NCI-H2107 treated with DMSO at 0.1 percent for 48 hours (cell line): Measurements from ENCODE around the gene ZNF678.
"Not testable (repeated sequence)": the region's sequence is repeated elsewhere in the genome, so short reads cannot be mapped to it uniquely, and the experiment has no call there.

ENCODE experiments used
- DNase-seq: peaks from one replicate; lab custom pipeline; 2025; ENCODE audit not compliant: unreplicated experiment; lab: John Stamatoyannopoulos, UW

The ZNF678 gene

DNA sequence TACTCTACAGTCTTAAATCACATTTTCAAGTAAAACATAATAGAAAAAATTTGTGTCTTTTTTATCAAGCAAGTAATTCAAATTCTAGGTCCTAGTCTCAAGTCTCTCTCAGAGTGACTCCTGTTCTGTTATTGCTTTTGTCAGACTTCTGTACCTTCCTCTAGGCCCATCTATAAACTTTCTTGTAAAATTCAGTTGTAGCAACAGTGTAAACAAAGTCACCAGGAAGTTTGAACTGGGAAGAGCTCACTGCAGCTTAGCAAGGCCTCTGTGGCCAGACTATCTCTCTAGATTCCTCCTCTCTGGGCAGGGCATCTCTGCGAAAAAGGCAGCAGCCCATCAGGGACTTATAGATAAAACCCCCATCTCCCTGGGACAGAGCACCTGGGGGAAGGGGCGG lies 13.5 kb upstream of the ZNF678 start:
- DNase-seq = no peak

GRCh38 chr1:227551881-227552280 lies 11.5 kb upstream of the ZNF678 start:
- DNase-seq = not testable (repeated sequence)

- DNase-seq = no peak
These were observed 7.1 kb upstream of the ZNF678 start for GRCh38 chr1:227556288-227556687.

- no peak for DNase-seq
These were observed 5.2 kb upstream of the ZNF678 start for GRCh38 chr1:227557962-227558725.

DNA sequence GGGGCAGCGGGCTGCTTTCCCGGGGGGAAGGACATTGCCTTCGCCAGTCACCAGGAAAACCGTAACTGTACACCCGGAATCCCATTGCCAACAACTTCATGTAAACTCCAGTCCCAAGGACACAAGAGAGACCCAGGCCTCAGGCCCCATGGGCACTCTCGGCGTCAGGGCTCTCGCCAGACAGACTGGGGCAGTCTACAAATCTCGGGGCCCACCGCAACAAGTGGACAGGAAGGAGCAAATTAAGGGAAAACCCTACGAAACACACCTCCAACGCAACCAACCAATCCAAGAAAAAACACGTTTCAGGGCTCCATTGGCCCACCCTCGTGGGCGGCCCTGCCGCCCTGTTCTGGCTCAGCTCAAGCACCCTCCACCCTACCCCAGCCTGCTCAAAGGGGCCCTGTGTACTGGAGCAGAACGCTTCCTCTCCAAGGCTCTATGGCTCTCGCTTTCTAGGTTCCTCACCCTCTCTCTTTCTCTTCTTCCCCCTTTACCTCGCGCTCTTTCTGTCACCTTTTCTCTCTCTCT lies 4.6 kb upstream of the ZNF678 start:
- no peak for DNase-seq

DNA sequence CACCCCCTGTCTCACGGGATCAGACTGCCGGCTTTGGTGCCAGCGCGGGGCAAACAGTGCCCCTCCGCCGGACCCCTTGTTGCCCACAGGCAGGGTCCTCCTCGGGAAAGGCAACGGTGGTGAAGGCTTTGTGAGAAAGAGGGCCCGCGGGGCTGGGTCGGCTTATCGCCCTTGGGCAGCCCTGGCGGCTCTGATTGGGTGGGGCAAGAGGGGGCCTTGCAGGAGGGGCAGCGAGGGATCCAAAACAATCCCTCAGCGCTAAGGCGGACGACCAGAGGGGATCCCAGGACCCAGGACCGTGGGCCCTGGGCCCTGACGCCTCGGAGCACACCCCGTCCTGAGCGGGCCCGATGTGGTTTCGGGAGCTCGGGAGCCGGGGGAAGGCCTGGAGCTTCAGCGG lies 3.9 kb upstream of the ZNF678 start:
- no peak for DNase-seq

GRCh38 chr1:227559926-227560325 lies 3.4 kb upstream of the ZNF678 start:
- no peak for DNase-seq

- DNase-seq = no peak
These were observed 2.8 kb upstream of the ZNF678 start for GRCh38 chr1:227560393-227561173.

- no peak for DNase-seq
These were observed 2.0 kb upstream of the ZNF678 start for GRCh38 chr1:227561241-227561907.

DNA sequence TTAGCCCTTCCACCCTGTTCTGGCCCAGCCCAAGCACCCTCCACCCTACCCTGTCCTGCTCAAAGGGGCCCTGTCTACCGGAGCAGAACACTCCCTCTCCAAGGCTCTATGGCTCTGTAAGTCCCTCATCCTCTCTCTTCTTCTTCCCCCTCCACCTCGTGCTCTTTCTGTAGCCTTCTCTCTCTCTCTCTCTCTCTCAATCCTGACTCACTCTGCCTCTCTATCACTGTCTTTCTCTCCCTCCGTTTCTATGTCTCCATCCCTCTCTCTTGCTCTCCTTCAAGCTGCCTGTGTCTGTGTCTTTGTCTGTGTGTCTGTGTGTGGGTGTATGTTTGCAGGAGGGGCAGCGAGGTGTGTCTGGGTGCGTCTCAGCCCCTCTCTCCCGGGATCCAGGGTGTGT lies 1.3 kb upstream of the ZNF678 start:
- DNase-seq = no peak

GRCh38 chr1:227562933-227563323 lies 428 bp upstream of the ZNF678 start:
- no peak for DNase-seq

DNA sequence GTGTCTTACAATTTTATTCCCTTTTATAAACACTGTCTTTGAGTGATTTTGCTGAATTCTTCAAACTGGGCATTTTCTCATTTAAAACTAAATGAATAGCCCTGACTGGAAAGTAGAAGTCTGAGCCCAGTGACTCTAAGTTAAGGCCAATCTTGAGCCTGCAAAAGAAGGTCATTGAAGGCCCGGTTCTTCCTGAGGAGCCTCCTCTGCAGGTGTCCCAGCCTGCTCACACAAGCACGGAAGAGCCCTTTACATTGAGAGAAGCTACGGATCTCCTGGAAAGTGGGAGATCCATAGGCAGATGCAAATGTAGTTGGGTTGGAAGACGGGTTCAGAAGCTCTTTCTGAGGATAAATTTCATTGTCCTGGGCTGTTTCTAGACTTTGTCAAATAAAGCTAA lies 3.9 kb downstream of the ZNF678 start:
- DNase-seq = no peak

GRCh38 chr1:227568593-227568992 lies 5.2 kb downstream of the ZNF678 start:
- no peak for DNase-seq

- DNase-seq = no peak
These were observed 9.4 kb downstream of the ZNF678 start for GRCh38 chr1:227572752-227573151.

- DNase-seq = no peak
These were observed 11.6 kb downstream of the ZNF678 start for GRCh38 chr1:227574926-227575325.

DNA sequence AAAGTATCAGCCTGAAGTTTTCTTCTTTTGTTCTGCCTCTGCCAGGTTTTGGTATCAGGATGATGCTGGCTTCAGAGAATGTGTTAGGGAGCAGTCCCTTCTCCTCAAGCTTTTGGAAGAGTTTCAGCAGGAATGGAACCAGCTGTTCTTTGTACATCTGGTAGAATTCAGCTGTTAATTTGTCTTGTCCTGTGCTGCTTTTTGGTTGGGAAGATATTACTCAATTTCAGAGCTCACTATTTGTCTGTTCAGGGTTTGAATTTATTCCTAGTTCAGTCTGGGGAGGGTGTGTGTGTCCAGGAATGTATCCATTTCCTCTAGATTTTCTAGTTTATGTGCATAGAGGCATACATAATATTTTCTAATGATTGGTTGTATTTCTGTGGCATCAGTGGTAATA lies 12.8 kb downstream of the ZNF678 start:
- no peak for DNase-seq

GRCh38 chr1:227577500-227577899 lies 14.1 kb downstream of the ZNF678 start:
- DNase-seq = no peak

- no peak for DNase-seq
These were observed 20.0 kb downstream of the ZNF678 start for GRCh38 chr1:227583354-227583753.

GRCh38 chr1:227586733-227587132 lies 23.4 kb downstream of the ZNF678 start:
- DNase-seq = no peak

DNA sequence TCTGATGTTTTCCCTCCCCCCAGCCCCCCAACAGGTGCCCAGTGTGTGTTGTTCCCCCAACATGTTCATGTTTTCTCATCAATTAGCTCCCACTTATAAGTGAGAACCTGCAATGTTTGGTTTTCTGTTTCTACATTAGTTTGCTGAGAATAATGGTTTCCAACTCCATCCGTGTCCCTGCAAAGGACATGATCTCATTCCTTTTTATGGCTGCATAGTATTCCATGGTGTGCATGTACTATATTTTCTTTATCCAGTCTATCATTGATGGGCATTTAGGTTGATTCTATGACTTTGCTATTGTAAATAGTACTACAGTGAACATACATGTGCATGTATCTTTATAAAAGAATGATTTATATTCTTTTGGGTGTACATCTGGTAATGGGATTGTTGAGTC lies 24.6 kb downstream of the ZNF678 start:
- DNase-seq = no peak

DNA sequence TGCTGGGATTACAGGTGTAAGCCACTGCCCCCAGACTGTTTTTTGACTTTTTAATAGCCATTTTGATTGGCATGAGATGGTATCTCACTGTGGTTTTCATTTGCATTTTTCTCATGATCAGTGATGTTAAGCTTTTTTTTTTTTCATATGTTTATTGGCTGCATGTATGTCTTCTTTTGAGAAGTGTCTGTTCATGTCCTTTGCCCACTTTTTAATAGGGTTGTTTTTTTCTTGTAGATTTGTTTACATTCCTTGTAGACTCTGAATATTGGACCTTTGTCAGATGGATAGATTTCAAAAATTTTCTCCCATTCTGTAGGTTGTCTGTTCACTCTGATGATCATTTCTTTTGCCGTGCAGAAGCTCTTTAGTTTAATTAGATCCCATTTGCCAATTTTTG lies 25.4 kb downstream of the ZNF678 start:
- not testable (repeated sequence) for DNase-seq

DNA sequence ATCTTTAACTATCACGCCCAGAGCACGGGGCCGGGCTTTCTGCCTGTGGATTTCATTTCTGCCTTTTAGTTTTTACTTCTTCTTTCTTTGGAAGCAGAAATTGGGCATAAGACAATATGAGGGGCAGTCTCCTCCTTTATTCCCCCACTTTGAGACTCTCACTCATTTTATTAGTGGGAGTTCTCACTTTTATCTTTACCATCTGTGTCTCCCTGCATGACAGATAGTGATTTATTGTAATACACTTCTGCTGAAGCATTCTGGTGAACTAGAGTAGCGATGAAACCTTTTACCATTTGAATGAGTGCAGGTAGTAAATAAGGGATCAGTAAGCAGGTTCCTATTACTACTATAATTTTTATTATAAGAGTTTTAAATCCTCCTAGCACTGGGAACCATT lies 26.4 kb downstream of the ZNF678 start:
- not testable (repeated sequence) for DNase-seq
